Activated CD8-positive, alpha-beta memory T cell treated with anti-CD3 and anti-CD28 coated beads, Interleukin-2, amount 50 U/mL, for 1 hour (primary cell): ENCODE measurements around the gene TOMM34.

Source experiments
- DNase-seq: peaks from one replicate; pipeline ENCODE4 v3.0.0-alpha.2; 2020; ENCODE audit errors: extremely low read depth

The TOMM34 gene

GRCh38 chr20:44963325-44964215, 3.4 kb upstream of the TOMM34 start:
- DNase-seq, result no peak

GRCh38 chr20:44962483-44962882, 2.3 kb upstream of the TOMM34 start:
- DNase-seq, result no peak

- no peak for DNase-seq
These were observed 1.7 kb upstream of the TOMM34 start for GRCh38 chr20:44961870-44962267.

DNA sequence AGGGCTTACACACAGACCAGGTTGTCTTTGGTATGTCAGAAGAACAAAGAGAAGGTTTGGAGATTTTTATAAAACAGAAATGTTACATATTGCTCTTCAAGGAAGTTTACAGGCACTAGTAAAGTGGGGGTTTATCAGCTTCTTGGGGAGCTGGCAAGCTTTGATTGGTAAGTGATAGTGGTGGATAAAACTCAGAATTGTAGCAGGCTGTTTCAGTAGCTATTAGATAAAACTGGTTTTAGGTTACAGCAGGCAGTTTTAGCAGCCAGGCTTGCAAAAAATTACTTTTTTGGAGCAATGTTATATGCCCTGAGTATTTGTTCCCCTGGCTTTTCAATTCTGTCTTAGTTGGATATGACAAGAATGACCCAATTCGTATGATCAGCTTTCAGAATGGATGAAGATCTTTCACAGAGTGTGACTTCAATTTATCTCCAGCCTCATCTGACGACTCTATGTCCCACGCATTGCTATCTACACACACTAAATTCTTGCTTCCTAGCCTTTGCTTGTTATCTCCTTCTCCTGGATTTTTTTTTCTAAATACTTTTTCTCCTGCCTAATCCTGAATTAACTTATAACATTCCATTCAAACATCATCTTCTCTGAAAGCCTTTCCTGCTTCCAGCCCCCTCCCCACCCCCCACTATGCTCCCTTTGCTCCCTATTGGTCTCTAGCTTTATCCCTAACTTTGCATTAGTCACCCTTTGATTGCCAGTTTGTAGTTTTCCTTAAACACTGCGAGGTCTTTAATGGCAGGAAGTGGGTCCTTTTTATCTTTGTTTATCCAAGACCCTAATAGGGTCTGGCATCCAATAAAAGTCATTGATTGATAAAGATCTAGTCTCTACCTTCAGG, 1.0 kb upstream of the TOMM34 start:
- DNase-seq, result no peak

- no peak for DNase-seq
These were observed 527 bp downstream of the TOMM34 start for GRCh38 chr20:44959638-44960102.

- no peak for DNase-seq
These were observed 1.0 kb downstream of the TOMM34 start for GRCh38 chr20:44959082-44959637.

DNA sequence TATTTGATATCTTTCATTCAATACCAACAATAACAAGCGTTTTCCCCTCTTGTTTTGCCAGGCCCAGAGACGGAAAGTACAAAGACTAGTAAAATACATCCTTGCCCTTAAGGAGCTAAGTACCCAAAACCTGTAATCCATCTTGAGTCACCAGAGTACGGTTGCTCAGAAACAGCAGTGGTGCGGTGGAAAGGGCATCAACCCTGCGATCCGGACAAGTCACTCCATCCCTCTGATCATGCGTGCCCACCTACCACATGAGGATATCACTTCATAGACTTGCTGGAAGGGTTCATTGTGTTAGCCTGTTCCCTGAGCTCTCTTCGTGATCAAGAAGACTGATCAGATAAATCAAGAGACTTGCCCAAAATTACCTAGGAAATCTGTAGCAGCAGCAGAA, 1.9 kb downstream of the TOMM34 start:
- no peak for DNase-seq

DNA sequence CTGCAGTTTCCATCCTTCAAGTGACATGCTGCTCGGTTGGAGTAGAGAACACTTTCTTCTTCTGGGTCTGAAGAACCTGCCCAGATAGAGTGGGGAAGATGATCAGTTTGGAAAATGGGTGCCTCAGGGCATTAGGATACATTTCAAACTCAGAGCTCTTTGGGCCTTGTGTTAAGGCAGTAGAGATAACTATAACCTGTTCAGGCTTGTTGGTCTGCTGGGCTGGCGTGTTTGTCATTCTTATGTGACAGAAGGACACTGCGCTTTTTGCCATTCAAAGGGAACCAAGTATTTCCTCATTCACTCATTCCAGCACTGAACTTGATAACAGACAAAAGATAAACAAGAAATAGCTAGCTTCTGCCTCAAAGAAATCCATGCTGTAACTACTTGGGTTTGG, 3.8 kb downstream of the TOMM34 start:
- no peak for DNase-seq

DNA sequence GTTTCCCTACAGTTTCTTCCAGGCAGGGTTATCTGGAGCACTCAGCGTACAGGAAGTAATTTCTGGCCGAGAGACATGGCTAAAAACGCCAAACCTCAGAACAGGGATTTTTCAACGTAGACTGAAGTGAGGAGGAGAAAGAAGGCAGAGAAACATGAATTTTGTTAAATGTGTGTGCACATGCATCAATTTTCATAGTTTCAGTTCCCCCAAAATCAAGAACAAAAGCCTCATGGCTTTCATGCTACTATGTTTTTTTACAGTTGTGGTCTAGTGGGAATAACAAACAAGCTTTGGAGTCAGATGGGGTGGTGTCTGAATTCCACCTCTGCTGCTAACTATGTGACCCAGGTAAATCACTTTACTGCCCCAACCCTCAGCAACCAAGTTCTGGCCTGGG, 4.9 kb downstream of the TOMM34 start:
- no peak for DNase-seq

GRCh38 chr20:44954211-44954610, 6.0 kb downstream of the TOMM34 start:
- no peak for DNase-seq

DNA sequence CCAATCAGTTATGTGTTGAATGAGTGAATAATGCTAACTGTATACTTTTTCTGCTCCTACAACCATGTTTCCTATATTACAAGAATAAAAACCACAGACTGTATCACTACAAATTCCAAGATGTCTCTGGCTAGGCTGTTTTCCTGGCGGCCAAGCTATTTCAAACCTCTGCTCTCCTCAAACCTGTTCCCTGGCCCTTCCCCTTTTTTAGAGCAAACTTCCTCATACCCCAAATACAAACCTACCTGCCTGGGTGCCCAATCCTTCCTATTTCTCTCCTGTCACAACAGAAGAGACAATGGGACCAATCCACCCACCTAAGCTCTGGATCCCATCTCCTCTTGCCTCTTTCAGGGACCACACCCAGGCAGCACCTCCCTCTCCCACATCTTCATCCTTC, 7.5 kb downstream of the TOMM34 start:
- DNase-seq, result no peak

DNA sequence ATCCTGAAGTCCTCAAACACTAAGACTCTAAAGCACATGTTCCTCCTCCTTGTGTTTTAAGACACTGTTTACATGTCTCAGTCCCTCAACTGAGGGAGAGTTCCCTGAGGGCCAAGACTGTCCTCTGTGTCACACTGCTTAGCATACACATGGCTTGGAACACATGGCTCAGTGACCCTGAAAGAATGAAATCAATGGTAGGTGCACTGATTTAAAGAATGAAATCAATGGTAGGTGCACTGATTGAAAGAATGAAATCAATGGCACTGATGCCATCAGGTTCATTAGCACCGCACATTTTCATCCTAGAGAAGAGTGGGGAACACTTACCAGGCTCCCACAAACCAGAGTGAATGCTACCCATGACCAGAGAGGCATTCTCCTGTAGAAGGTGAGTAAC, 9.8 kb downstream of the TOMM34 start:
- DNase-seq, result no peak

DNA sequence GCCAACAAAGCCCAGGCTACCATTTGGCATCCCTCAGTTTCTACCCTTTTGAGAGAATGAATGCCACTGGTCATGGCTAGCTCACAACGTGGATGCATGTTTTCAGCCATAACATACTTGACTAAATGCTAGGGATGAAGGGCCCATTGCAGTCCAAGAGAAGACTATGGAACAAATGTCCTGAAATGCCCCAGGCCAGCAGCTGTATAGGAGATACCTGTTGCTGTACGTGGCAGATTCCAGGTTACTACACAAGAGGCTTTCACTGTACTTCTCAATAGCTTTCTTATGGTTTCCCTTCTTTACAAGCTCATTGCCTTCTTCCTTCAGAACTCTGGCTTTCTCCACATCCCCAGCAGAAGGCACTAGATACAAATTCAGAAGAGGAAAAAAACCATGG, 11.7 kb downstream of the TOMM34 start:
- no peak for DNase-seq

GRCh38 chr20:44948107-44948506, 12.1 kb downstream of the TOMM34 start:
- no peak for DNase-seq

GRCh38 chr20:44946271-44946852, 13.8 kb downstream of the TOMM34 start:
- DNase-seq, result no peak

DNA sequence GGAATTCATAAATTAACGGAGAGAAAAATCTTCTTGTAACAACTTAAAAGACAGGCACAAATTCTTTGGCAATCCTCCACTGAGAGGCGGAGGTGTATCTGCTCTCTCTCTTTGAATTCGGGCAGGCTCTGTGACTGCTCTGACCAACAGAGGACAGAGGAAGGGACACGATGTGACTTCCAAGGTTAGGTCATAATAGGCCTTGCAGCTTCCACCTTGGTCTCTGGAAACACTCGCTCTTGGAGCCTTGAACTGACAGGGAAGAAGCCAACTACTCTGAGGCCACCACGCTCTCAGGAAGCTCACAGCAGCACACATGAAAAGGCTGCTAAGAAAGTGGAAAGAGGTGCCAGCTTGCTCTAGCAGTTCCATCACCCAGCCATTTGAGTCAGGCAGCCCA, 14.9 kb downstream of the TOMM34 start:
- no peak for DNase-seq

- DNase-seq, result no peak
These were observed 16.4 kb downstream of the TOMM34 start for GRCh38 chr20:44943828-44944227.

- DNase-seq, result no peak
These were observed 17.8 kb downstream of the TOMM34 start for GRCh38 chr20:44942264-44942973.

- no peak for DNase-seq
These were observed 19.0 kb downstream of the TOMM34 start for GRCh38 chr20:44941120-44941691.

- DNase-seq, result no peak
These were observed 21.6 kb downstream of the TOMM34 start for GRCh38 chr20:44938637-44939036.

DNA sequence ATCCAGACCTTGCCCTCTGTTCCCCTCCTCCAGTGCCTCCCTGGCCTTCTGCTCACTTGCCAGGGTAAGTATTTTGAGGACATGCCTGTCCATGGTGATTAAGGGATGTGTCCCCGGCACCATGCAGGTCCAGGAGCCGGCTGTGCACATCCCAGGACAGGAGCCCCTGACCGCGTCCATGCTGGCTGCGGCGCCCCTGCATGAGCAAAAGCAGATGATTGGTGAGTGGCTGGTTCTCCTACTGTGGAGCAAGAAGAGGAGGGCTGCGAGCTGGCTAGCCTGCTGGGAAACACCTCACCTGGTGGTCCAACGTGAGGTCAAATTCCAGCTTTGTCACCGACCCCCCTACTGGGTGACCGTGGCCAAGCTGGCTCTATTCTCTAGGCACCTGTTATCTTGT, 23.7 kb downstream of the TOMM34 start:
- no peak for DNase-seq
